AG08395 (cell line): ENCODE measurements around the gene JPT1.

Experiments
- DNase-seq: peaks from one replicate; pipeline ENCODE4 v3.0.0; 2012; ENCODE audit warnings: mixed read lengths, low spot score

The JPT1 gene

GRCh38 chr17:75103601-75104554 lies 50.4 kb downstream of the JPT1 start:
- DNase-seq: no peak

GRCh38 chr17:75102385-75102821 lies 51.9 kb downstream of the JPT1 start:
- DNase-seq: no peak

- DNase-seq: no peak
These were observed 54.3 kb downstream of the JPT1 start for GRCh38 chr17:75099881-75100595.

GRCh38 chr17:75098861-75099260 lies 55.5 kb downstream of the JPT1 start:
- no peak for DNase-seq

- no peak for DNase-seq
These were observed 56.4 kb downstream of the JPT1 start for GRCh38 chr17:75097865-75098264.

GRCh38 chr17:75096082-75096625 lies 58.2 kb downstream of the JPT1 start:
- peak; percentile 78 for DNase-seq

GRCh38 chr17:75094871-75095399 lies 59.4 kb downstream of the JPT1 start:
- no peak for DNase-seq

GRCh38 chr17:75093548-75094158 lies 60.7 kb downstream of the JPT1 start:
- DNase-seq: no peak

- no peak for DNase-seq
These were observed 62.4 kb downstream of the JPT1 start for GRCh38 chr17:75091855-75092327.

GRCh38 chr17:75090871-75091854 lies 63.1 kb downstream of the JPT1 start:
- DNase-seq: no peak

- peak; percentile 56 for DNase-seq
These were observed 65.6 kb downstream of the JPT1 start for GRCh38 chr17:75088465-75089417.

- peak; percentile 89 for DNase-seq
These were observed 66.5 kb downstream of the JPT1 start, which contains the start of gene SLC16A5 for GRCh38 chr17:75087558-75088453. Gene SLC16A5 (plus strand): TSS chr17:75087954. CDS start chr17:75093637, 5,683 bp downstream.

GRCh38 chr17:75087182-75087557 lies 67.1 kb downstream of the JPT1 start:
- DNase-seq: no peak

- DNase-seq: no peak
These were observed 67.7 kb downstream of the JPT1 start for GRCh38 chr17:75086496-75087181.
